HG03025 (cell line): Measurements from ENCODE around the gene TMEM86B.

Experiments
- ATAC-seq: cut with Tn5 transposase; IDR thresholded peaks from one replicate; pipeline ENCODE4 v1.9.1; 2021; ENCODE audit warnings: mild to moderate bottlenecking, moderate library complexity; ENCODE audit not compliant: unreplicated experiment, low FRiP score

Gene TMEM86B

GRCh38 chr19:55181740-55182139 lies 46.8 kb downstream of the TMEM86B start:
- ATAC-seq = no peak

- ATAC-seq = no peak
Measured at GRCh38 chr19:55179606-55180484, 48.7 kb downstream of the TMEM86B start, which contains the start of gene SYT5. Gene SYT5, minus strand, starts transcription at chr19:55180289. Its CDS starts 1,248 bp downstream, at chr19:55179041.

GRCh38 chr19:55178781-55179599 lies 49.6 kb downstream of the TMEM86B start:
- no peak for ATAC-seq
